OCI-LY1 (cell line): Measurements from ENCODE around the gene SLC1A3.

Experiments used
- H2AFZ ChIP-seq: fragments of 200-600 bp; sonication (generic), shearing (Covaris generic); 2 replicates; pipeline ENCODE4 v1.6.0; 2014; ENCODE audit warnings: antibody characterized with exemption, mild to moderate bottlenecking, low read length
- H3F3A ChIP-seq: fragments of 200-600 bp; sonication (generic), shearing (Covaris generic); 2 replicates; pipeline ENCODE4 v1.6.0; 2014; ENCODE audit warnings: mild to moderate bottlenecking, antibody characterized with exemption, low read length, moderate library complexity; ENCODE audit not compliant: insufficient read depth
- H3K27ac ChIP-seq: fragments of 200-600 bp; sonication (generic); 2 replicates; pipeline ENCODE4 v1.5.1; 2014; ENCODE audit warnings: low read length, mixed run types, mild to moderate bottlenecking, low read depth; ENCODE audit not compliant: poor library complexity, severe bottlenecking
- H3K27me3 ChIP-seq: fragments of 200-600 bp; sonication (generic); 2 replicates; pipeline ENCODE4 v1.6.0; 2014; ENCODE audit warnings: antibody characterized with exemption, mild to moderate bottlenecking, low read length, moderate library complexity; ENCODE audit not compliant: insufficient read depth
- H3K36me3 ChIP-seq: fragments of 200-600 bp; sonication (generic); 2 replicates; pipeline ENCODE4 v1.6.1; 2014; ENCODE audit warnings: mild to moderate bottlenecking, antibody characterized with exemption, low read length, moderate library complexity, mixed read lengths; ENCODE audit not compliant: insufficient read depth
- H3K4me1 ChIP-seq: fragments of 200-600 bp; sonication (generic); 2 replicates; pipeline ENCODE4 v1.5.1; 2014; ENCODE audit warnings: mild to moderate bottlenecking, low read length, moderate library complexity; ENCODE audit not compliant: insufficient read depth, severe bottlenecking
- H3K4me2 ChIP-seq: fragments of 200-600 bp; sonication (generic), shearing (Covaris generic); 2 replicates; pipeline ENCODE4 v1.6.1; 2014; ENCODE audit warnings: low read length
- H3K4me3 ChIP-seq: fragments of 200-600 bp; sonication (generic); 2 replicates; pipeline ENCODE4 v1.5.1; 2014; ENCODE audit warnings: low read length, low read depth, mild to moderate bottlenecking, mixed read lengths; ENCODE audit not compliant: poor library complexity, severe bottlenecking
- H3K79me2 ChIP-seq: fragments of 200-600 bp; shearing (Covaris generic); 2 replicates; pipeline ENCODE4 v1.6.1; 2016; ENCODE audit warnings: mixed run types, low read length, mixed read lengths; ENCODE audit not compliant: insufficient read depth
- H3K9ac ChIP-seq: fragments of 200-600 bp; sonication (generic), shearing (Covaris generic); 2 replicates; pipeline ENCODE4 v1.6.1; 2014; ENCODE audit warnings: mild to moderate bottlenecking, low read length, mixed read lengths
- H3K9me2 ChIP-seq: fragments of 200-600 bp; sonication (generic), shearing (Covaris generic); 2 replicates; pipeline ENCODE4 v1.6.1; 2014; ENCODE audit warnings: low read depth, mild to moderate bottlenecking, low read length, mixed read lengths
- H3K9me3 ChIP-seq: fragments of 200-600 bp; shearing (Covaris generic); 2 replicates; pipeline ENCODE4 v1.6.1; 2014; ENCODE audit warnings: low read length, mixed read lengths
- H4K20me1 ChIP-seq: fragments of 200-600 bp; sonication (generic), shearing (Covaris generic); 2 replicates; pipeline ENCODE4 v1.6.0; 2016; ENCODE audit warnings: mild to moderate bottlenecking, low read length; ENCODE audit not compliant: insufficient read depth
- EZH2 ChIP-seq: fragments of 200-600 bp; sonication (generic), shearing (Covaris generic); IDR thresholded peaks from 2 replicates; pipeline ENCODE4 v1.8.0; 2017; ENCODE audit warnings: borderline replicate concordance, mixed run types, mild to moderate bottlenecking, antibody characterized with exemption, low read length, moderate library complexity, mixed read lengths
- TF ChIP-seq, protein P1 (sequence below): fragments of 200-600 bp; sonication (generic), shearing (Covaris generic); IDR thresholded peaks from 2 replicates; pipeline ENCODE4 v1.5.1; 2017; ENCODE audit warnings: mild to moderate bottlenecking, antibody characterized with exemption, low read length, moderate library complexity, mixed read lengths

Gene SLC1A3

GRCh38 chr5:36646100-36646499 is 39.7 kb downstream of the SLC1A3 start:
- no peaks in the 10 kb centered on the region for H3K27me3 ChIP-seq
- no peaks in the 10 kb centered on the region for H3K9me2 ChIP-seq
- H2AFZ ChIP-seq: no peak overlapping the region
- no peak overlapping the region for H3K9ac ChIP-seq
- H3K9me3 ChIP-seq: no peaks in the 10 kb centered on the region
- no peaks in the 10 kb centered on the region for H3K79me2 ChIP-seq
- no peaks in the 10 kb centered on the region for H4K20me1 ChIP-seq
- no peaks in the 10 kb centered on the region for H3K4me1 ChIP-seq
- no peak overlapping the region for H3K27ac ChIP-seq
- no peak overlapping the region for H3K4me3 ChIP-seq
- H3F3A ChIP-seq: no peaks in the 10 kb centered on the region
- TF ChIP-seq, protein P1, sequence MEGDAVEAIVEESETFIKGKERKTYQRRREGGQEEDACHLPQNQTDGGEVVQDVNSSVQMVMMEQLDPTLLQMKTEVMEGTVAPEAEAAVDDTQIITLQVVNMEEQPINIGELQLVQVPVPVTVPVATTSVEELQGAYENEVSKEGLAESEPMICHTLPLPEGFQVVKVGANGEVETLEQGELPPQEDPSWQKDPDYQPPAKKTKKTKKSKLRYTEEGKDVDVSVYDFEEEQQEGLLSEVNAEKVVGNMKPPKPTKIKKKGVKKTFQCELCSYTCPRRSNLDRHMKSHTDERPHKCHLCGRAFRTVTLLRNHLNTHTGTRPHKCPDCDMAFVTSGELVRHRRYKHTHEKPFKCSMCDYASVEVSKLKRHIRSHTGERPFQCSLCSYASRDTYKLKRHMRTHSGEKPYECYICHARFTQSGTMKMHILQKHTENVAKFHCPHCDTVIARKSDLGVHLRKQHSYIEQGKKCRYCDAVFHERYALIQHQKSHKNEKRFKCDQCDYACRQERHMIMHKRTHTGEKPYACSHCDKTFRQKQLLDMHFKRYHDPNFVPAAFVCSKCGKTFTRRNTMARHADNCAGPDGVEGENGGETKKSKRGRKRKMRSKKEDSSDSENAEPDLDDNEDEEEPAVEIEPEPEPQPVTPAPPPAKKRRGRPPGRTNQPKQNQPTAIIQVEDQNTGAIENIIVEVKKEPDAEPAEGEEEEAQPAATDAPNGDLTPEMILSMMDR: no peak
- no peak for TF ChIP-seq EZH2
- H3K4me2 ChIP-seq: no peak overlapping the region
- H3K36me3 ChIP-seq: no peaks in the 10 kb centered on the region

GRCh38 chr5:36646507-36647023 is 40.2 kb downstream of the SLC1A3 start:
- Histone ChIP-seq H2AFZ (no peak overlapping the region), H3K36me3 (no peaks in the 10 kb centered on the region), H3K4me1 (no peaks in the 10 kb centered on the region), H3K27ac (no peak overlapping the region), H3K4me2 (no peak overlapping the region), H4K20me1 (no peaks in the 10 kb centered on the region), H3K9me3 (no peaks in the 10 kb centered on the region), H3K27me3 (no peaks in the 10 kb centered on the region), H3K4me3 (no peak overlapping the region), H3K9ac (no peak overlapping the region), H3F3A (no peaks in the 10 kb centered on the region), H3K9me2 (no peaks in the 10 kb centered on the region), H3K79me2 (no peaks in the 10 kb centered on the region)
- TF ChIP-seq EZH2: no peak
- TF ChIP-seq, protein P1: no peak

DNA sequence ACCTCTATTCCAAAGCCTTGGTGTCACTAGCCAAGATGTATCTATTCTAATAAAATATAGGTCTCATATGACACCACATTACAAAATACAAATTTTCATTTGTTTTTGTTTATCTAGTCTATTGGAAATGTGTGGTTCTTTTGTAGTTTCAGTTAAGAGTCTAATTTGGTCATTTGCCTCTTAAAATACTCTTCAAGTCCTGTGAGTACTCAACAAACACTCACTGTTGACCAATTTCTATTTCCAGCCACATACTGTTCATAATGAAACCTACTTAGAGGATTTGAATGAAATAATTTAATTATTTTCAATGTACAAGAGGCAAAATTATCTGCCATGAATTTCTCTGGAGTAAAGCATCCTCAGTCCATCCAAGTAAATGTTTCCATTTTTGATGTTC is 40.6 kb downstream of the SLC1A3 start:
- no peak overlapping the region for H3K27ac ChIP-seq
- no peak overlapping the region for H3K9ac ChIP-seq
- H4K20me1 ChIP-seq: no peaks in the 10 kb centered on the region
- H2AFZ ChIP-seq: no peak overlapping the region
- H3F3A ChIP-seq: no peaks in the 10 kb centered on the region
- H3K9me3 ChIP-seq: no peaks in the 10 kb centered on the region
- no peaks in the 10 kb centered on the region for H3K9me2 ChIP-seq
- no peaks in the 10 kb centered on the region for H3K4me1 ChIP-seq
- no peaks in the 10 kb centered on the region for H3K79me2 ChIP-seq
- H3K4me2 ChIP-seq: no peak overlapping the region
- H3K4me3 ChIP-seq: no peak overlapping the region
- H3K27me3 ChIP-seq: no peaks in the 10 kb centered on the region
- no peak for TF ChIP-seq EZH2
- TF ChIP-seq, protein P1: no peak
- H3K36me3 ChIP-seq: no peaks in the 10 kb centered on the region
